ENCODE data around the gene HS1BP3. TPM values are rescaled to one million over a fixed set of nuclear protein-coding genes. Genes with fewer than 3 reads are reported as not detected.

Gene HS1BP3
- total and polyA plus RNA-seq, 2 experiments from 2014 or later = 13.5 to 20.3 TPM

DNA sequence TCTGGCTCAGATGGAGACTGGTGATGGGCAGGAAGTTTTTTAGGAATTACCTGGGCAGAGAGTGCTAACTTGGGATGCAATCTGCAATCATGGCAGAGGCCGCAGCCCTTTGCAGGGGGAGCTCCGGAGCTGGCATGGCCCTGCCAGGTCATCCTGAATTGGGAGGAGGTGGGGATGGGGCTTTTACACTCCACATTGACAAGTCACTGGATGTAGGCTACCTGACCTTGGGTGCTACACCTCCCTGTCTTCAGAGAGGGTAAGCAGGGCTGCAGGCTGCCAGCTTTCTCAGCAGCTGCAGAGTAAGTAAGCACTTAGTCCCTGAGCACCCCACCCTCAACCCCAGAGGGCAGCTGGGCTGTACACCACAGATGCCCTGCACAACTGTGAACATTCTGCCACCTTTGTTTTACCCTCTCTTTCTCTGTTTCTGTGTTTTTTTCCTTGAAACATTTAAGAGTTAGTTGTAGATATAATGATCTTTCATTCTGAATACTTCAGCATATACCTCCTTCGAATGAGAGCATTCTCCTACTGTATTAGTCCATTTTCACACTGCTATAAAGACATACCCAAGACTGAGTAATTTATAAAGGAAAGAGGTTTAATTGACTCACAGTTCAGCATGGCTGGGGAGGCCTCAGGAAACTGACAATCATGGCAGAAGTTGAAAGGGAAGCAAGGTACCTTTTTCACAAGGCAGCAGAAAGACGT is 6.8 kb upstream of the HS1BP3 start:
- no peaks in the 10 kb centered on the region for H3K36me3 ChIP-seq
- no peaks in the 10 kb centered on the region for H3K4me1 ChIP-seq (ENCODE audit: low read depth)
- H3K4me3 ChIP-seq = no peak overlapping the region
- TF ChIP-seq, protein P1, sequence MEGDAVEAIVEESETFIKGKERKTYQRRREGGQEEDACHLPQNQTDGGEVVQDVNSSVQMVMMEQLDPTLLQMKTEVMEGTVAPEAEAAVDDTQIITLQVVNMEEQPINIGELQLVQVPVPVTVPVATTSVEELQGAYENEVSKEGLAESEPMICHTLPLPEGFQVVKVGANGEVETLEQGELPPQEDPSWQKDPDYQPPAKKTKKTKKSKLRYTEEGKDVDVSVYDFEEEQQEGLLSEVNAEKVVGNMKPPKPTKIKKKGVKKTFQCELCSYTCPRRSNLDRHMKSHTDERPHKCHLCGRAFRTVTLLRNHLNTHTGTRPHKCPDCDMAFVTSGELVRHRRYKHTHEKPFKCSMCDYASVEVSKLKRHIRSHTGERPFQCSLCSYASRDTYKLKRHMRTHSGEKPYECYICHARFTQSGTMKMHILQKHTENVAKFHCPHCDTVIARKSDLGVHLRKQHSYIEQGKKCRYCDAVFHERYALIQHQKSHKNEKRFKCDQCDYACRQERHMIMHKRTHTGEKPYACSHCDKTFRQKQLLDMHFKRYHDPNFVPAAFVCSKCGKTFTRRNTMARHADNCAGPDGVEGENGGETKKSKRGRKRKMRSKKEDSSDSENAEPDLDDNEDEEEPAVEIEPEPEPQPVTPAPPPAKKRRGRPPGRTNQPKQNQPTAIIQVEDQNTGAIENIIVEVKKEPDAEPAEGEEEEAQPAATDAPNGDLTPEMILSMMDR (IDR thresholded peaks at IDR 0.05; ENCODE audit: low read depth, low read length) = no peak
- H3K27ac ChIP-seq = no peak overlapping the region
- H3K9me3 ChIP-seq (ENCODE audit: low read depth) = no peaks in the 10 kb centered on the region
- DNase-seq (ENCODE audit: low read depth in 1 of 2, low spot score in 1 of 2) = no peak
- H3K27me3 ChIP-seq = peaks cover 49% of the 10 kb centered on the region

DNA sequence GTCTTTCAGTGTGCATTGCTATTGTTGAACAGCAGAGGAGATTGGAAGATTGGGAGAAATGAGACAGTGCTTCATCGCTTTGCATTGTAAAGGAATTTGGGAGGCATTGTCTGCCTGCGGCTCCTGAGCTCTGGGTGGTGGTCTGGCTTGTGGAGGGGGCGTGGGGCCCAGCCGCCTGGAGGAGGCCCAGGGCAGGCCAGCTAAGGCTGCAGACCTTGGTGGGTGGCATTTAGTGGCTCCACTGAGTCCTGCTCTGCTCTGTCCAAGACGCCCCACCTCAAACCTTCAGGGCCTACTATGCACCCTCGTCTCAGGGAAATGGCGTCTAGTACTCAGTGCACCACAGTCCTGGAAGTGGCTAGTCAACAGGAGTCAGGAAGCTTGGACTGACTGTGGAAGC is 5.7 kb upstream of the HS1BP3 start:
- DNase-seq (ENCODE audit: low read depth in 1 of 2, low spot score in 1 of 2) = no peak
- Histone ChIP-seq H3K27me3 (peaks cover 38% of the 10 kb centered on the region), H3K36me3 (no peaks in the 10 kb centered on the region), H3K9me3 (ENCODE audit: low read depth) (no peaks in the 10 kb centered on the region), H3K27ac (no peak overlapping the region), H3K4me1 (ENCODE audit: low read depth) (no peaks in the 10 kb centered on the region), H3K4me3 (no peak overlapping the region)
- TF ChIP-seq, protein P1 (IDR thresholded peaks at IDR 0.05; ENCODE audit: low read depth, low read length) = no peak

DNA sequence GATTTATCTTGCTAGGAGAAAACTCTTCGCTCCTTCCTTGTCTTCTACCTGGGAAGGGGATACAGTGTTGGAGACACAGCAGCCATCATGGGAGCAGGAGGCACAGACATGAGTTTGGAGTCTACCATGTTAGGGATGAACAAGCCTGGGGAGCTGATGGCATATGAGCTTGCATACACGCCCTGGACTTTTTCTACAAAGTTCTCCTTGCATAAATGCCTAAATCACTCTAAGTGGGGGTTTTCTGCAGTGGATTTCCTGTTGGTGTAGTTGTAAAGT is 3.6 kb upstream of the HS1BP3 start:
- DNase-seq (ENCODE audit: low read depth in 1 of 2, low spot score in 1 of 2) = no peak
- peaks cover 19% of the 10 kb centered on the region for H3K27me3 ChIP-seq

DNA sequence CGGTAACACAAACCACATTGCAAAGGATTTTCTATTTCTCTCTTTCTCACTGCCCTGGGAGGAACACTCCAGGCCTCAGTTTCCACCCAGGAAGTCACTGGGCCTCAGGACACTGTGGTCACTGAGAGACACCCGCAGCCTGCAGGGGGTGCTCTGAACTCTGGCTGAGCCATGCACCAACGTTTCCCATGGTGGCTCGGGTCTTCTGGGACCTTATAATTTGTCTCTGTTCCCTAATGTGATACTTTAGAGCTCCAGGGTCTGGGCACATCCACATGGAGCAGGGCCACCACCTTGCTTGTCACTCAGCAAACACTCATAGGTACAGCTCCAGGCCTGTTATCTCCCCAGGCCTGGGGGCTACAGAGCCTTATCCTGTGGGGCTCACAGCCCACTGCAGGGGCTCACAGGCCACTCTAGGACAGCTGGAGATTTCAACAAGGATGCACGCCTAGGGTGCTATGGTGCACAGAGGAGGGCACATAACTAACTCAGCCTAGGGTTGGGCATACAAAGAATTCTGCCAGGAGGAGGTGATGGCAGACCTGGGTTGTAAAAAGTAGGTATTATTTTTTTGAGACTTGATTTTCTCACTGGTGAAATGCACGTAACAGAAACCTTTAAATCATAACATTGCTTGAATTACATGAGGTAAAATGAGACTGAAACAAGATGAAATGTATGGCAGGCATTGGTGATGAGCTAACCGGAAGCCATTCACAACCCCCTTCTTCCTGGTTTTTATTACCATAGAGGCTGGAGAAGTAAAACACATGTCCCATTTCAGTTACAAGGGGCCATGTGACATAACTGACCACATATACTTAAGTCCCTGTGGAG is 3.0 kb upstream of the HS1BP3 start:
- H3K4me3 ChIP-seq = no peak overlapping the region
- no peaks in the 10 kb centered on the region for H3K9me3 ChIP-seq (ENCODE audit: low read depth)
- TF ChIP-seq, protein P1 (IDR thresholded peaks at IDR 0.05; ENCODE audit: low read depth, low read length) = peak; percentile 9
- DNase-seq (ENCODE audit: low read depth in 1 of 2, low spot score in 1 of 2) = no peak
- no peaks in the 10 kb centered on the region for H3K36me3 ChIP-seq
- no peaks in the 10 kb centered on the region for H3K4me1 ChIP-seq (ENCODE audit: low read depth)
- no peak overlapping the region for H3K27ac ChIP-seq
- peaks cover 14% of the 10 kb centered on the region for H3K27me3 ChIP-seq

More for the DNA sequence above, 3.6 kb upstream of the HS1BP3 start:
- Histone ChIP-seq H3K36me3 (no peaks in the 10 kb centered on the region), H3K9me3 (ENCODE audit: low read depth) (no peaks in the 10 kb centered on the region), H3K4me3 (no peak overlapping the region), H3K27ac (no peak overlapping the region), H3K4me1 (ENCODE audit: low read depth) (no peaks in the 10 kb centered on the region)
- TF ChIP-seq, protein P1 (IDR thresholded peaks at IDR 0.05; ENCODE audit: low read depth, low read length) = no peak

DNA sequence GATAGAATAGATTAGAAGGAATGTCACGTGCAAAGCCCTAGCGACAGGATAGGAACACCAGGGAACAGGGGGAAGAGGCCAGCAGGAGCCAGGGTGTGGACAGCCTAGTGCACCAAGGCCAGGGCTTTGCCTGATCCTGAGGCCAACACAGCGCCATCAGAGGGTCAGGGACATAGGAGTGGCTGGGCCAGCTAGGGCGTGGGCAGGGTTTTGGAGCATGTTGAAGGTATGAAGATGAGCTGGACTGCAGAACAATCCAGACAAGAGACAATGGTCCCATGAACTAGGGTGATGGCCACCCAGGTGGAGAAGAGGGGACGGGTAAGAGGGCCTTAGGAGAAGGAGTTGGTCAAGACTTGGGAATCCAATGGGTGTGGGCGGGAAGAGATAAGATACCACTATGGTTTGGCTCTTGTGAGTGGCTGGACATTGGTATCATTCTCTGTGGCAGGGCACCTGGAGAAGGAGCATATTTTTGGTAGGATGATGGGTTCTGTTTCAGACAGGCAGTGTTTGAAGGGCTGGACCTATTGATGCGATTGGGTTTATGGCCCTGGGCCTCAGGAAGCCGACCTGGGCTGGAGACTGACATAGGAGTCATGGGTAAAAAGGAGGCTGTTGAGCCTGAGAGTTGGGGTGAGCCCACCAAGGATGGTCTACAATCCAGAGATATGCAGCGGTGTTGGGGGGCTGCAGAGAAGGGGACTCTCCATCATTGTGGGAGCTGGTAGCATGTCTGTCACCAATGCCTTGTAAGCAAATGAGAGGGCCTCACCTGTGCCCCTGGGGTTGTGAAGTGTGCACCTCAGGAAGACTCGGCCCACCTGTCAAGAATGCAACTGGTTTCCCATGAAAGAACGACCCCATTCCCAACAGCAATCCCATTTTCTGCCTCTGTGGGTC is 2.0 kb upstream of the HS1BP3 start:
- no peaks in the 10 kb centered on the region for H3K4me1 ChIP-seq (ENCODE audit: low read depth)
- H3K9me3 ChIP-seq (ENCODE audit: low read depth) = no peaks in the 10 kb centered on the region
- no peaks in the 10 kb centered on the region for H3K36me3 ChIP-seq
- no peak for DNase-seq (ENCODE audit: low read depth in 1 of 2, low spot score in 1 of 2)
- TF ChIP-seq, protein P1 (IDR thresholded peaks at IDR 0.05; ENCODE audit: low read depth, low read length) = no peak
- H3K4me3 ChIP-seq = no peak overlapping the region
- no peak overlapping the region for H3K27ac ChIP-seq
- H3K27me3 ChIP-seq = peaks cover 8% of the 10 kb centered on the region
